Measurements from ENCODE around the gene GOLGA6D.
"Not testable (repeated sequence)": the region's sequence is repeated elsewhere in the genome, so short reads cannot be mapped to it uniquely, and the experiment has no call there.

Gene GOLGA6D, protein sequence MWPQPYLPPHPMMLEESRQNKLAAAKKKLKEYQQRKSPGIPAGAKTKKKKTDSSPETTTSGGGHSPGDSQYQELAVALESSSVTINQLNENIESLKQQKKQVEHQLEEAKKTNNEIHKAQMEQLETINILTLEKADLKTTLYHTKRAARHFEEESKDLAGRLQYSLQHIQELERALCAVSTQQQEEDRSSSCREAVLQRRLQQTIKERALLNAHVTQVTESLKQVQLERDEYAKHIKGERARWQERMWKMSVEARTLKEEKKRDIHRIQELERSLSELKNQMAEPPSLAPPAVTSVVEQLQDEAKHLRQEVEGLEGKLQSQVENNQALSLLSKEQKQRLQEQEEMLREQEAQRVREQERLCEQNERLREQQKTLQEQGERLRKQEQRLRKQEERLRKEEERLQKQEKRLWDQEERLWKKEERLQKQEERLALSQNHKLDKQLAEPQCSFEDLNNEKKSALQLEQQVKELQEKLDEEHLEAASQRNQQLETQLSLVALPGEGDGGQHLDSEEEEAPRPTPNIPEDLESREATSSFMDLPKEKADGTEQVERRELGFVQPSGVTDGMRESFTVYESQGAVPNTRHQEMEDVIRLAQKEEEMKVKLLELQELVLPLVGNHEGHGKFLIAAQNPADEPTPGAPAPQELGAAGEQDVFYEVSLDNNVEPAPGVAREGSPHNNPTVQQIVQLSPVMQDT

DNA sequence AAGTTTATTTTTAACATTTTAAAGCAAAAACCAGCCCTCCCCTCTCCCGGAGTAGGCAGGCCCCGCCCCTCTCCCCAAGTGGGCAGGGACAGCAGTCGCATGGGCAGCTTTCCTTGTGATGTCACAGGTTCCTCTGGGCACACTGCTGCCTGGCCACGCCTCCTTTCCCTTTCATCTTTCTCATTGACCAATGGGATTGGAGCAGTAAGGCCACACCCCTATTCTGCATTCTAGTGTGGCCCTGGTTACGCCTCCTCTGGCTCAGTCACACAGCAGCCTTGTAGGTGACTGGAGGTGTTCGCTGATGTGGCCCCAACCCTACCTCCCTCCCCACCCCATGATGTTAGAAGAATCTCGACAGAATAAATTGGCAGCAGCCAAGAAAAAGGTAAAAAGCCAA is at the start of gene GOLGA6D:
GOLGA6D (plus strand) TSS at position 264 of the 400 bp plus-strand sequence; CDS start at position 305, 41 bp downstream.
- DNase-seq, result not testable (repeated sequence)

DNA sequence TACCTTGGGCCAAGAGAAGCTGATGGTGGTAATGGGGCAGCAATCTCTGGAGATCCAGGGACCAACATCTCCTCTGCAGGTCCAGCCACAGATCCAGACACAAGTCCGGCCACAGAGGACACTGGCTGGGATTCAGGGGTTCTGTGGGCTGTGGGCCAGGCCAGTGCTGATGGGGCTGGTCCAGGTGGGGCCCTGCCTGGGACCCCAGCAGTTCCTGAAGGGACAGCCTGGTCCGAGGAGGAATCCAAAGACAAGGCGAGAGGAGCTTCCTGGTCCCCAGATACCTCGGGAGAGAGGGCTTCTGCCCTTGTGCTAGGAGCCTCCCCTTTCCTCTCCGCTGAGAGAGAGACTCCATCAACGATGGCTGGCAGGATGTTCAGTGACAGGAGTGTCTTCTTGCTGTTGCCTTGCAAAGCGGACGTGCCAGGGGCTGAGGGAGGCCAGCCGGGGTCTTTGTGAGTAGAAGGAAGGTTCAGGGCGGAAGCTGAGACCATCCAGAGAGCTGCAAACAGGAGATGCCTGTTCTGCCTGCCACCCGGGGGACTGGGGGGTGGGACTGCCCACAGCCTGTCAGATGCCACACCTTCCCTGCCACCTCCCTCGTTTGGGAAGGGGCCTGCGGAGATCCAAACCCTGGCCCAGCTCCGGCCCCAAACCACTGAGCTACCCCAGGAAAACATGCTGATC is 49.0 kb upstream of the GOLGA6D start:
- DNase-seq, result no peak

DNA sequence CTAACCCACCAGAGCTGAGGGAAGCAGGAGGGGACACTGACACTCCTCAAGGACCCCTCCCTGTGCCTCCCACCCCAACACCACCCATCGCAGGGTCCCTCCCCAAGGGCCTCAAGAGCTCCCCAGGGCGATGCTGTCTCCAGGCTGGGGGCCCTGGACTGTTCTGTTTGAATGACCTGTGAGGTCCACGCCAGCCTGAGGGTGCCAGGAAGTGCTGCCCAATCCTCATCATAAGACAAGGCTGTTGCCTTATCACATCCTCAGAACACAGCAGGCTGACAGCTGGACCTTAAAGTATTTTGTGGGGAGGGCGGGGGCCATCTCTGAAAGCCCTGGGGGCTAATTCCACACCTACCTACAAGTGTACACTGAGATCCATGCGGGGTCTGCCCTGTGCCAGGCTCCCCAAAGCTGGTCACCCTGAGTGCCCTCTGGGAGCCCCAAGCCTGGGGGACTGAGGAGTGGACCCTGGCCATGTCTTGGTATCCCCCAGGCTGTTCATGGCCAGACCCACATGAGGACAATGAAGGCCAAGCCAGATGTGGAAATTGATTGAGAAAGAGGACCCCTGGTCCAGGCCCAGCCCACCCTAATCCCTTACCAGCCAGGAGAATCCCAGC is 48.3 kb upstream of the GOLGA6D start:
- DNase-seq, result no peak

DNA sequence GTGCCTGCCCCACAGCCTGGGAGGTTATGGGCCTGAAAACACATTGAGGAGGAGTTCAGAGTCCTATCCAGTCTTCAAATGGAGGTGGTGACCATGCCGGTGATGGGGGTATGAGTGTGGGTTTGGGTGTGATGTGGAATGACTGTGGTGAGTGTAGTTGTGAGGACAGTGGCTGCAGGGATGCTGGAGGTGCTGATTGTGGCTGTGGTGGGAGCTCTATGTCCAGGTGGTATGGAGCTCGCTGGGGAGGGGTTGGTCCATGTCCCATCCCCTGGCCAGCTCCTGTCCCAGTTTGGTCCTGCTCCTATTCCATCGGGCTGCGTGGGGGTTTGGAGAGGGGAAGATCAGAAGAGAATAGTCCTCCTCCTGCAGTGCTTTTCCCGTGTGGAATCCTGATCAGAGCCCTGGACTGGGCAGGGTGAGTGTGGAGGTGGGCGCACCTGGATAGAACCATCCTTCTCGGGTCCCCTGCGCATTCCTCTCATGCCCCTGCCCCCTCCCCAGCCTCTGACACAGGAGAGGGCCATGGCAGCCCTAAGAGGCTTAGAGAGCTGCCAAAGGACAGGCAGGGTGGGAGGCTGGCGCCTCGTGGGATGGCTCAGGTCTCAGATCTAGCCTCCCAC is 47.5 kb upstream of the GOLGA6D start:
- no peak for DNase-seq

DNA sequence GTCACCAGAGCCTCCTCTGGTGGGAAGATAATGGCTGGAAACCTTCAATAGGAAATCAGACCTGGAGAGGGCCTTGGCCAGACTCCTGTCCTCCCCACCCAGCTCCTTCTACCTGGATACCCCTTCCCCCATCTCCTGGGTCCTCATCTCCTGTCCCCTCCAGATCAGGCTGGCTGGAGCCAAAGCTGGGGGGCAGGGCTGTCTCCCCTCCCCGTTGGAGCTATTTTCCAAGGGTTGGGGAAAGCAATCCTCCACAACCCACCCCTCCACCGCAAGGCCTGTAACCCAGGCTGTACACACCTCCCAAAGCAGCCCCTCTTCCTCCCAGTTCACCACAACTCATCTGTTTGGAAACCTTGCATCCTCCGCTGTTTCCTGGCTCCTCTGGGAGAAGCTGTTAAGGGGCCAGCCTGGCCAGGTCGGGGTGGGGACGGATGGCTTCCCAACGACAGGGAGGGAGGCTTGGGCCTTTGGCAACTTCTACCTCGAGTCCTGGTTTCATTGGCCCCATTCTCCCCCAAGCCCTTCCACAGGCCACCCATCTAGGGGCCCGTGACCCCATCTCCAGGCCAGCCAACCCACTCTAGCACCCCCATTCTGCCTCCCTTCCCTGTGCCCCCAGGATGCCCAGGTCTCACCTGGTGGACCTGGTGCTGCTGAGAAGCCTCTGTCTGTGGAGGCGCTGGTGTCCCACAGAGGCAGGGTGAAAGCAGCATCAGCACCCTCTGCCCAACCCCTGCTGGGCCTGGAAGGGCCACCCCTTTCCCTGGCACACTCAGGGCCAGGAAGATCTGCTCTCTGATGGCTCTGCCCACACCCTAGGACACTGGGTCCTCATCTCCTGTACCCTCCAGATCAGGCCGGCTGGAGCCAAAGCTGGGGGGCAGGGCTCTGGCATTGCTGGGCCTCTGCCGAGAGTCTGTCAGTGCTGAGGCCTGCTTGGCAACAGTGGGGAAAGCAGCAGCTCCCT is 46.6 kb upstream of the GOLGA6D start:
- DNase-seq, result no peak

DNA sequence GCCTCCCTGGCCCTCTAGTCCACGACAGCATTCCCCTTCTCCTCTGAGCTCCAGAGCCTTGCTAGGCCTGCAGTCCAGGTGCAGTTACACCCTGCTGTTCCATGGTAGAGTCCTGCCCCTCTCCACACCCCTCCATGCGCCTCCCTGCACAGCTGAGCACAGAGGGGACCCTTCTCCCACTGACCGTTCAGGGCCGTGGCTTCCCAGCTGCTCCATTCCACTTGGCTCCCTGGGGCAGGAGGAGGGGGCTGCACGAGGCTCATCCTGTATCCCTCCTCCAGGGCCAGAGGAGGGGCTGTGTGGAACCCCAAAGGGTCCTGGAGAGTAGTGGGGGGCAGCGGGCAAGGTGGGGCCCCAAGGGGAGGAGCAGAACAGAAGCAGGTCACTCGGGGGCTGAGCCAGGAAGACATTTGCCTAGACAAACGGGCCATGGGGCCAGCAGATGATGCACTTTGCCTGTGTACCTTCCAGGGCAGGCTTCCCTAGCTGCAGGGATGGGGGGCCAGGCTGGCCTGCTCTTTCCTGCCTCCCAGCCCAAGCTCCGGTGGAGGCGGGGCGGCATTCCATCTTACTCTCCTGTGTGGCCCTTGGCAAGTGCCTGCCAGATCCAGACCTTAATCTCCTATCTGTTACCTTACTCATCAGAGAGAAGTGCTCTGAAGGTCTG is 45.2 kb upstream of the GOLGA6D start:
- no peak for DNase-seq

DNA sequence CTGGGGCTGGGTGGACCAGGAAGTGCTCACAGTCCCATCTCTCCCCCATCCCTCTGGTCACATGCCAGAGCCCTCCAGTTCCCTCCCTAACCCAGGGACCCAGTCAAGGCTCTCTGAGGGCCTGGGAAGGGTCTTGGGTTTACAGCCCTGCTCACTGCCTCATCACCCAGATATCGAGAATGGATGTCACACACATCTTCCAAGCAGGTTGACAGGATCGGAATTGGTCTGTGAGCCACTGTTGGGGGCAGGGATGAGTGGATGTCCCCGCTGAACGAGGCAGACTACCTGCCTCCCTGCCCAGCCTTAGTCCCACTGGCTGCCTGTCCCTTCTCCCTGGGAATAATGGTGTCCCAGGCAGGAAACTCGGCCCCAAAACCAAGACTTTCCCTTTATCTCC is 44.5 kb upstream of the GOLGA6D start:
- DNase-seq, result no peak

DNA sequence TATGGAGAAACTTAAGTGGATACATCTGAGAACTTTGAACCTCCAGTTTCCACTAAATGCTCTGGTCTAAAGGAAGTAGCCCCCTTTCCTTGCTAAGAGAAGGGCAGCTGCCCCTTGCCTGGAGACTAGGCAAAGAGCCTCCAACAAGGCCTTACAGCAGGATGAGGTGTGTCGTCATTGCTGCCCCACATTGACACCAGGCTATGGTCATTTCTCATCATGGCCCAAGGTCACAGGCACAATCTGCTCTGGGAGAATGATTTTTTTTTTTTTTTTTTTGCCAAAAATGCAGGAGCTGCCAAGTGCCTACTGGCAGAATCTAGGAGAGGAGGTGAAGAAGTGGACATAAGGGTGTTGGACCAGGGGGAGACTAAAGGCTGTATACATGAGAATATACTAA is 36.9 kb upstream of the GOLGA6D start:
- not testable (repeated sequence) for DNase-seq

DNA sequence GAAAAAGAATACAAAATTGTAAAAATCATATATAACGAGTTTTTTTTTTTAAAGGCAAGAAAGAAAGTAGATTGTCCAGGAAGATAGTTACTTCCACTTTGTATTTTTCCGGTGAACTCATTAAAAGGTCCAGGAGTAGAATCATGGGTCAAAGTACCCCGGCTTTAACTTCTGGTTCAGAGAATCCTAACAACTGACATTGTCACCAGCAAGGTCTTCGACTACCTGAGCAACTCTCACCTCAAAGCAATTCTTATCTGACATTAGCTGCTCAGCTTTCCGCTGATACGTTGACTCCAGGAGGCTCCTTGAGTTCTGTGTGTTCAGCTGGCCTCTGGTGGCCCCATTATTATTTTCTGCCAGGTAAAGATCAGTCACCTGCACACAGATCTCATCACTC is 33.6 kb upstream of the GOLGA6D start:
- not testable (repeated sequence) for DNase-seq

DNA sequence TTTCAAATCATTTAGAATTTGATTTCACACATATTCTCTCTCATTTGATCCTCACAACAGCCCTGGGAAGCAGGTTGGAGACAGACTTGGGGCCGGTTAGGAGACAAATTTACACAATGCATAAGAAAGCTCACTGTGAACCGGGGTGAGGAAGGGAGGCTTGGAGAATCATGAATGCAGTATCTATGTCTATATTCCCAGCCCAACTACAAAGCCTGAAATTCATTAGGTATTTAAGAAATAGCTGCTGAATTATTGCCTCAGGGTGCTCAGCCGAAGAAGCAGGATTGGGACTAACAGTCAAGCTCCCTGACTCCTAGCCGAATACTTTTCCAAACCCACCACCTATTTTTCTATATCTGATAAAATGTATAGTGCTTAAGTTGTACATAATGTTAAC is 32.9 kb upstream of the GOLGA6D start:
- DNase-seq, result no peak

DNA sequence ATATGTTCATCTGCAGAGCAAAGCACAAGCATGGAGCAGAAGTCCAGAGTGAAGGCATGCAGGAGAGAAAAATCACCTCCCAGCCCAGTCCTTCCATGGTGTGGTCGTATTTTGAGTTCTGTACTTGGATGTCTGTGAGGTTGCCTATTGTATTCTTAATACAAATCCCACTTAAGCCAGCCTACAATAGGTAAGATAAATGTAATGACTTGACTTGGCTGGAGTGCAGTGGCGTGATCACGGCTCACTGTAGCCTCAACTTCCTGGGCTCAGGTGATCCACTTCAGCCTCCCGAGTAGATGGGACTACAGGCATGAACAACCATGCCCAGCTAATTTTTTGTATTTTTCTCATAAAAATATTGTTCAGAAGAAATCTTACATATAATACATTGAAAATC is 31.3 kb upstream of the GOLGA6D start:
- DNase-seq, result not testable (repeated sequence)

DNA sequence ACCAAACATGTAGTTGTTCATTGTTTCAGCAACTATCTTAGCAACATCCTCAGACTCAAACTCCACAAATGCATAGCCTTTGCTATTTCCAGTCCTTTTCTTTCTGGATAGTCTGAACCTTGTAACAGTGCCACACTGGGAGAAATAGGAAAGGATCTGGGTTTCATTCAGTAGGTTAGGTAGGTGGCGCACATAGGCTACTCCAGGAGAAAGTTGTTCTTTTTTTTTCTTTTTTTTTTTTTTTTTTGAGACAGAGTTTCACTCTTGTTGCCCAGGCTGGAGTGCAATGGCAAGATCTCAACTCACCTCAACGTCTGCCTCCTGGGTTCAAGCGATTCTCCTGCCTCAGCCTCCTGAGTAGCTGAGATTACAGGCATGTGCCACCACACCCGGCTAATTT is 30.4 kb upstream of the GOLGA6D start:
- not testable (repeated sequence) for DNase-seq

DNA sequence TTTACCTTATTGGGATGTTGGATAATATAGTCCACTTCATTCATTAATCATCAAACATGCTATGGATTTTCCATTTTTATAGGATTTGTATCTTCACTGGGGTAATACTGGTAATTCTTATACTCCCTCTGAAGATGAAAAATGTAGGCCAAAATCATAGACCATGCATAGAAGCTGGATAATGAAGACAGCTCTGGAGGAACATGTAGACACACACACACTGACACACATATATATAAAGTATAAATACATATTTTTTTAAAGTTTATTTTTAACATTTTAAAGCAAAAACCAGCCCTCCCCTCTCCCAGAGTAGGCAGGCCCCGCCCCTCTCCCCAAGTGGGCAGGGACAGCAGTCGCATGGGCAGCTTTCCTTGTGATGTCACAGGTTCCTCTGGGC is 24.6 kb upstream of the GOLGA6D start, which contains the start of gene GOLGA6C:
GOLGA6C (plus strand) TSS at position 301 of the 400 bp plus-strand sequence. CDS start 265 bp downstream, outside the sequence.
- not testable (repeated sequence) for DNase-seq

DNA sequence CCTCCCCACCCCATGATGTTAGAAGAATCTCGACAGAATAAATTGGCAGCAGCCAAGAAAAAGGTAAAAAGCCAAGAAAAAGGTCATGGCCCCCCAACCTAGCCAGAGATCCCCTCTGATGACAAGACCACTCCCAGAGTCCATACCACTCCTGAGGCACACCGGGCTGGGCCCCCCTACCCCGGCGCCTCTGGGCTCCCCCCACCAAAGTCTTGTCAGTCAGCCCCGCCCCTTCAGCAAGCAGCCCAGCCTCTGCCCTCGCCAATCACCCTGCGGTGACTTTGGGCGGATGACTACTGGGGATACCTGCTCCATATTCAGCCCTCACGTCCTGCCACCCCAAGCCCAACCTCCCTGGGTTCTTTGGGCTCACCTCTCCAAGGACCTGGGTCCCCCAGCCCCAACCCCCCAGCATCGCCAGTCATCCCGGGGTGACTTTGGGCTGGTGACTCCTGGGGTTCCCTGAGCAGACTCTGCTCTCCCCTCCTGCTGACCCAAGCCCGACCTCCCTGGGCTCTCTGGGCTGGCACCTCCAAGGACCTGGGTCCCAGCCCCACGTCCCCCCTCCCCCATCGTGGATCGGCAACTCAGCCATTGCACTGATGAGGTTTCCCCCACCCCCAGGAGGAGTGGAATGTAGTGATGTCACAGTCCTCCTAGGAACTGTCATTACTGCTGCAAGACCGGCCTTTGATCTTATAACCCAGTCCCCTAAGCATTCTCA is 23.9 kb upstream of the GOLGA6D start:
- DNase-seq, result not testable (repeated sequence)

DNA sequence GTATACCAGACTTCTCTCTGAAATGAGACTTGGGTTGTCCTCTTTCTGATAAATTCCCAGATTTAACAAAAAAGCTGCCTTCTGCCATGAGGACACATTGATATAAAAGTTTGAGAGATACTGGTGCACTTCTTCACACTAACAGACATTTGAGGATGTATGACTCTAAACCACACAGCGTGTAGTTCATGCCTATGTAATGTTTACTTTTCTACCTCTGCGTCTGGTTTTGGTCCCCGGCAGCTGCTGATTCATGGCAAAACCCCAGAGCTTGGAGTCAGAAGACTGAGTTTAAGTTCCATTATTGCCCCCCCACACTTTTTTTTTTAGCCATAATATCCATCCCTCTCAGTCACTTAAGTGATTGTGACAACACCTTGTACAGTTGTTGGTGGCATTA is 22.8 kb upstream of the GOLGA6D start:
- not testable (repeated sequence) for DNase-seq

DNA sequence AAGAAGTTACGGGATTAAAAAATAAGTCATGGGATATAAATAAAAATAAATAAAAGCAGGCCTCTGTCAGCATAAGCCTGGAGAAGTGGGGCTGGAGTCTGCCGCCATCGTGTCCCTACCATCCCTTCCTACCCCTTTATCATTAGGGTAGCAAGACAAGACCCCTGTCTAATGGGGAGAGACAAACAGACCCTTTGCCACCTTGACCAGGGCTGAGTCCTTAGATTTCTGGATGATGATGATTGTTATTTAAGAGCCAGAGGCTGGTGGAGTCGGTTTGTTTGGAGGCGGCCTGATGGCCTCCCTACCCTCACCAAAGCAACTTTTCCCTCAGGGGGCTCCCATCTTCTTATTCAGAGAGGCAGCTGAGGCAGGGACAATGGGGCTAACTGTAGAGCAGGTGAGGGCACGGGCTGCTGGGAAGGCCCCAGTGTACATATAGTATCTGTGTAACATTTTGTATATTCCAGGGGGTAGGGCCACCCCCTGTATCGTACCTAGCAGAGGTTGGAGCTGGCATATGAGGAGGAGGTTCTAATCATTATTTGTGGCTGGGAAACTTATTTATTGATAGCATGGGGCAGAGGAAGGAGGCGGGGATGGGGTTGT is 8.8 kb upstream of the GOLGA6D start:
- not testable (repeated sequence) for DNase-seq

DNA sequence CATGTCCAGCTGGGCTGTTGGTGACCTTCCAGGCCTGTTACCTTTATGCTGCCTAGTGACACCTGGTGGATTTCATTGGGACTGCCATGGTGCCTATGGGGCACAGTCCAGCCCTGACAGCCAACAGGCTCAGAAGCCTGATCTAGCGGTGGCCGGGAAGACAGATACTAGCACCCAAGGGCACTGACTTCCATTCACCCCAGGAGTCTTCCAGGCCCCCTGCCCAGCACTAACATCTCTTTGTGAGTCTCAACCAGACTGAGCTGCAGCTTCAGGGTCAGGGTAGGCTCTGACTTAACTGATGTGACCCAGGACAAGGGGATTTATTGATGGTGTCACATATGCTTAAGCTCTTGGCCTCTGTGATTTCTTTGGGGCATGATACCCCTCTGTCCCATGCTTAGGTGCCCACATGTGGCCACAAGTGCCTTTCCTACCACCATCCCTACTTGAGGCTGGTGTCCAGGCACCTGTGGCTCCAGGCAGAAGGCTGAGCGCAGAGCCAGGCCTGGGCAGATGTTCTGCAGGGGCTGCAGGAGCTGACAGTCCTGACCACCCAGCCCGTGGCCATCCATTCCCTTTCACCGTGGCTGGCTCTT is 8.0 kb upstream of the GOLGA6D start:
- DNase-seq, result not testable (repeated sequence)

DNA sequence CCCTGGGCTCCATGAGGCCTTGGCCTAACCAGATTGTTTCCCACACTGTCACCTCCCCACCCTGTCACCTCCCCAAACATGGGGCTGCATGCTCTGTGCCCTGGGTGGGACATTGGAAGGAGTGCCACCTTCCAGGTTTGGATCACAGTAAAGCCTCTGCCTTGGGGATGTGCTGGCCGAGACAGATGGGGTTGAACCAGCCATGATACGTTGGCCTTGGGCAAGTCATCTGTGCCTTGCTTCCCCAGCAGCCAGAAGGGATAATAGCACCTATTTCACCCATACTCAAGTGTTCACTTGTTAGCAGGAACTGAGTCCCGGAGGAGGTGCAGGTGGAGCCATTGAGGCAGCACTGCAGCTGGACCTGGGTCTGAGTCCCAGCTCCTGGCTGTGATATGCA is 7.0 kb upstream of the GOLGA6D start:
- not testable (repeated sequence) for DNase-seq

DNA sequence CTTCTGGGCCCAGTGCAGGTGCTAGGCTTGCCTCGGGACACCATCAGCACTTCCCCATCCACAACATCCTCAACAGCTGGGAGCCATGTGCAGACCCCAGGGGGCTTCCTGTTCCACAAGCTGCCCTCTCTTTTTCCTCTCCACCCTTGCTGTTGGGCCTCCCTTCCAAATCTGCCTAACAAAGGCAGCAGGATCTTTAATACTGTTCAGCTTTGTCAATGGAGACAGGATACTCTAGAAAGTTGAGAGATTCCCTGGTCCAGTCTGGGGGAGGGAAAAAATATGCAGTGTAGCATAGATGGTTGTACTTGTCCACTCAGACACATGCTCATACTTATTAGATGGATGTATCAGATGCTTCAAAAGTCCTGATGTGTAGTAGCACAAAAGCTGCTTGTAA is 4.1 kb upstream of the GOLGA6D start:
- not testable (repeated sequence) for DNase-seq

Data from MV-4-11 (cell line).